Mononuclear cell (primary cell): ENCODE results near the gene COLQ. TPM values are rescaled to one million over a fixed set of nuclear protein-coding genes. Genes with fewer than 3 reads are reported as not detected.
A peak's percentile ranks its signal among the peaks of the same experiment; 100 is the strongest.

Source experiments
- H3K27me3 ChIP-seq: 2 replicates; pipeline ENCODE4 v1.6.0; 2011; ENCODE audit warnings: low read length, control low read depth; ENCODE audit not compliant: insufficient read depth
- H3K4me1 ChIP-seq: 2 replicates; pipeline ENCODE4 v1.5.1; 2011; ENCODE audit warnings: mild to moderate bottlenecking, low read length, control low read depth; ENCODE audit not compliant: insufficient read depth
- H3K4me3 ChIP-seq: 2 replicates; pipeline ENCODE4 v1.5.1; 2011; ENCODE audit warnings: mild to moderate bottlenecking, low read length, moderate library complexity
- H3K9me3 ChIP-seq: 2 replicates; pipeline ENCODE4 v1.5.1; 2011; ENCODE audit warnings: low read depth, mild to moderate bottlenecking, control low read depth, low read length
- total RNA-seq: library from RNA; depleted of rRNA; stranded (reverse); fragments of >200 nt; gene quantifications from one replicate; pipeline ENCODE4 v1.2.3, GENCODE V29; 2012

The COLQ gene
- total RNA-seq, 1 donor, result 1.9 TPM

- no peaks in the 10 kb centered on the region for H3K27me3 ChIP-seq
- no peaks in the 10 kb centered on the region for H3K9me3 ChIP-seq
- no peak overlapping the region for H3K4me3 ChIP-seq
- no peaks in the 10 kb centered on the region for H3K4me1 ChIP-seq
Measured at GRCh38 chr3:15449489-15450224, 71.8 kb downstream of the COLQ start.

- Histone ChIP-seq H3K27me3 (no peaks in the 10 kb centered on the region), H3K9me3 (no peaks in the 10 kb centered on the region), H3K4me1 (peaks cover 30% of the 10 kb centered on the region), H3K4me3 (no peak overlapping the region)
Measured at GRCh38 chr3:15443826-15444524, 77.5 kb downstream of the COLQ start.

- H3K4me1 ChIP-seq, result peaks cover 39% of the 10 kb centered on the region
- no peaks in the 10 kb centered on the region for H3K9me3 ChIP-seq
- H3K4me3 ChIP-seq, result no peak overlapping the region
- H3K27me3 ChIP-seq, result no peaks in the 10 kb centered on the region
Measured at GRCh38 chr3:15440891-15441290, 80.6 kb downstream of the COLQ start.

DNA sequence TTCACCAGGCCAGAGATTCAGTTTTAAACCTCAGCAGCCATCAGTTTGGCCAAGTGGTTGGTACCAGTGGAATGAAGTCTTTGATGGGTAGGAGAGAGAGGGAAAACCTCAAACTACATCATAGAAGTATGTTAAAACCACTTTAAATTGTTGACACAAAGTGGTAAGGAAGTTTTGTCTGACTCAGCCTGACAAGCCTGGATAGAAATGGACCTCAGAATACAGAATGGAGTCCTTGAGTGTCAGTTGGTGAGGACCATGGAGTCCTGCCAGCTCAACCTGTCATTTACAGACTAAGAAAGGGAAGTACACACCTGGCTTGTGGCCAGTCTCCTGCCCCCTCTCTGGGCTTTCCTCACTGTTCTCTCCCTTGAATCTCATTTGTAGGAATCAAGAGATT is 82.0 kb downstream of the COLQ start:
- Histone ChIP-seq H3K9me3 (no peaks in the 10 kb centered on the region), H3K27me3 (no peaks in the 10 kb centered on the region), H3K4me3 (no peak overlapping the region), H3K4me1 (peaks cover 39% of the 10 kb centered on the region)

GRCh38 chr3:15438983-15439382 is 82.5 kb downstream of the COLQ start:
- no peaks in the 10 kb centered on the region for H3K27me3 ChIP-seq
- no peaks in the 10 kb centered on the region for H3K9me3 ChIP-seq
- H3K4me3 ChIP-seq, result no peak overlapping the region
- H3K4me1 ChIP-seq, result peaks cover 39% of the 10 kb centered on the region

GRCh38 chr3:15436246-15436645 is 85.3 kb downstream of the COLQ start:
- no peak overlapping the region for H3K4me3 ChIP-seq

GRCh38 chr3:15434756-15435155 is 86.8 kb downstream of the COLQ start:
- H3K9me3 ChIP-seq, result no peaks in the 10 kb centered on the region
- H3K27me3 ChIP-seq, result no peaks in the 10 kb centered on the region
- no peak overlapping the region for H3K4me3 ChIP-seq
- H3K4me1 ChIP-seq, result peaks cover 25% of the 10 kb centered on the region

More at GRCh38 chr3:15436246-15436645, 85.3 kb downstream of the COLQ start:
- Histone ChIP-seq H3K9me3 (no peaks in the 10 kb centered on the region), H3K4me1 (peaks cover 32% of the 10 kb centered on the region), H3K27me3 (no peaks in the 10 kb centered on the region)

GRCh38 chr3:15433531-15433930 is 88.0 kb downstream of the COLQ start:
- H3K4me1 ChIP-seq, result peaks cover 25% of the 10 kb centered on the region
- H3K9me3 ChIP-seq, result no peaks in the 10 kb centered on the region
- H3K4me3 ChIP-seq, result no peak overlapping the region
- H3K27me3 ChIP-seq, result no peaks in the 10 kb centered on the region

- peaks cover 28% of the 10 kb centered on the region for H3K4me1 ChIP-seq
- no peak overlapping the region for H3K4me3 ChIP-seq
- H3K27me3 ChIP-seq, result no peaks in the 10 kb centered on the region
- no peaks in the 10 kb centered on the region for H3K9me3 ChIP-seq
Measured at GRCh38 chr3:15431256-15431837, 90.2 kb downstream of the COLQ start.

GRCh38 chr3:15430624-15431023 is 90.9 kb downstream of the COLQ start:
- no peaks in the 10 kb centered on the region for H3K27me3 ChIP-seq

GRCh38 chr3:15429080-15429479 is 92.4 kb downstream of the COLQ start:
- Histone ChIP-seq H3K9me3 (no peaks in the 10 kb centered on the region), H3K27me3 (no peaks in the 10 kb centered on the region), H3K4me3 (no peak overlapping the region), H3K4me1 (peaks cover 41% of the 10 kb centered on the region)

More at GRCh38 chr3:15430624-15431023, 90.9 kb downstream of the COLQ start:
- peaks cover 36% of the 10 kb centered on the region for H3K4me1 ChIP-seq
- no peak overlapping the region for H3K4me3 ChIP-seq
- no peaks in the 10 kb centered on the region for H3K9me3 ChIP-seq

- Histone ChIP-seq H3K4me3 (peak overlapping the region; percentile 97), H3K27me3 (no peaks in the 10 kb centered on the region), H3K4me1 (peaks cover 41% of the 10 kb centered on the region), H3K9me3 (no peaks in the 10 kb centered on the region)
Measured at GRCh38 chr3:15428539-15428938, 93.0 kb downstream of the COLQ start.

- peaks cover 41% of the 10 kb centered on the region for H3K4me1 ChIP-seq
- H3K4me3 ChIP-seq, result peak overlapping the region; percentile 97
- no peaks in the 10 kb centered on the region for H3K27me3 ChIP-seq
- H3K9me3 ChIP-seq, result no peaks in the 10 kb centered on the region
Measured at GRCh38 chr3:15427981-15428380, 93.5 kb downstream of the COLQ start.

DNA sequence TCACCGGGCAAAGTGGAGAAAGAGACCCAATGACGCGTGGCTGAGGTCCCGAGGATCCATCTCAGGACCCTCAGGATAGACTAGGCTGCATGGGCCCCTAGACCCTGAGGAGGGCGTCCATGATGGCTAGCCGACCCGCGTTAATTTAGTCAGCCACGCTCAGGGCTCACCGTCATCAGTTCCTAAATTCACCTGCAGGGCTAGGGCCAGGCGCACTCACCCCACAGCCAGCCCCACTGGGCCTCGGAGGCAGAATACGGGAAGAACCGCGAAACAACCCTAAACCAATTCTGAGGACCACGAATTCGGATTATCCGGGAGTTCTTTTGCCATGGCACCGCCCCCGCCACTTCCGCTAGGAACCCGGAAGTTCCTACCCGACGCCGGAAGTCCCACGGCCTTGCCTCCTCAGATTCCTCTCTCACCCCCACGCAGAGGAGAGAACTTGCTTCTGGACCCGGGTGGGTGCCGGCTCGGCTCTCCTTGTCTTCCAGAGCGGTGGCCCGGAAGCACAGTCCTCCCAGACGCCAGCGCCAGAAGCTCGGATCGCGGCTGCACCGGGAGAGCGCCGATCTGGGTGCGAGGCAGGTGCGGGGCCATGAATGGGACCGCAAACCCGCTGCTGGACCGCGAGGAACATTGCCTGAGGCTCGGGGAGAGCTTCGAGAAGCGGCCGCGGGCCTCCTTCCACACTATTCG is 94.2 kb downstream of the COLQ start, which contains the start of the genes EAF1 and METTL6:
Gene EAF1, plus strand, starts transcription at position 417 of the 699 bp plus-strand sequence. Its CDS starts 182 bp downstream, at position 599.
Gene METTL6, minus strand, starts transcription at position 363 of the 699 bp plus-strand sequence. CDS start 1,033 bp downstream, outside the sequence.
- Histone ChIP-seq H3K9me3 (no peaks in the 10 kb centered on the region), H3K27me3 (no peaks in the 10 kb centered on the region), H3K4me3 (peak within 1 kb of the TSS; percentile 97), H3K4me1 (peaks cover 41% of the 10 kb centered on the region)
